GM23338 (cell line): ENCODE results near the gene SPAG7. TPM values are rescaled to one million over a fixed set of nuclear protein-coding genes. Genes with fewer than 3 reads are reported as not detected.

Experiments
- POLR2AphosphoS5 ChIP-seq: IDR thresholded peaks from 2 replicates; pipeline ENCODE4 v1.6.1; 2016; ENCODE audit warnings: antibody characterized with exemption, low read depth
- REST ChIP-seq: IDR thresholded peaks from one replicate; pipeline ENCODE4 v1.6.1; 2018; ENCODE audit warnings: antibody characterized with exemption; ENCODE audit not compliant: unreplicated experiment
- ZNF331 ChIP-seq: fragments of 250-450 bp; sonication (Bioruptor Pico); IDR thresholded peaks from 2 replicates; pipeline ENCODE4 v1.5.0; 2020; ENCODE audit warnings: low read depth, mild to moderate bottlenecking, moderate library complexity
- ZNF462 ChIP-seq: fragments of 250-450 bp; sonication (Bioruptor Pico); IDR thresholded peaks from 2 replicates; pipeline ENCODE4 v1.5.0; 2020; ENCODE audit warnings: mild to moderate bottlenecking, moderate library complexity
- polyA plus RNA-seq: library from polyadenylated mRNA; unstranded; fragments of >200 nt; fragmentation: Nextera tagmentation; extraction: Ambion mirVana; gene quantifications from 2 replicates; pipeline ENCODE4 v1.2.1, GENCODE V29; 2016
- total RNA-seq: library from RNA; depleted of rRNA; stranded (reverse); fragments of >200 nt; shearing (Covaris generic); gene quantifications from 2 replicates; pipeline ENCODE4 v1.2.3, GENCODE V29; 2014

Gene SPAG7
- total and polyA plus RNA-seq, 2 experiments from 2014 or later: 77.9 to 226 TPM

GRCh38 chr17:4987767-4988567 is 20.4 kb upstream of the SPAG7 start (continued):
- TF ChIP-seq ZNF462 (no peak), POLR2AphosphoS5 (no peak), ZNF331 (CRISPR knock-in tag) (no peak), REST (no peak)
